K562 (cell line): ENCODE results near the gene PDHA2.

ENCODE experiments used
- BRCA1 ChIP-seq, 2 experiments: fragments of 450-650 bp in 1 of 2; sonication (generic) in 1 of 2; formaldehyde crosslinking in 1 of 2; IDR thresholded peaks; 2 replicates each; pipeline versions ENCODE4 v1.5.0 to v1.6.1; 2017 to 2020; ENCODE audit warnings: mild to moderate bottlenecking in 1 of 2, missing genetic modification reagents in 1 of 2
- E2F5 ChIP-seq: sonication (generic); formaldehyde crosslinking; IDR thresholded peaks from 2 replicates; pipeline ENCODE4 v1.8.0; 2022; ENCODE audit warnings: mild to moderate bottlenecking, missing genetic modification reagents
- FOXP1 ChIP-seq: sonication (generic); formaldehyde crosslinking; IDR thresholded peaks from 2 replicates; pipeline ENCODE4 v1.8.0; 2022; ENCODE audit warnings: mild to moderate bottlenecking, missing genetic modification reagents
- ZFP91 ChIP-seq: sonication (generic); formaldehyde crosslinking; IDR thresholded peaks from 2 replicates; pipeline ENCODE4 v1.8.0; 2022; ENCODE audit warnings: mild to moderate bottlenecking, missing genetic modification reagents
- TF ChIP-seq, protein P1 (sequence below): sonication (generic); formaldehyde crosslinking; IDR thresholded peaks from 2 replicates; pipeline ENCODE4 v1.8.1; 2023; ENCODE audit warnings: missing genetic modification reagents, mild to moderate bottlenecking, borderline replicate concordance
- TF ChIP-seq, protein P2 (sequence below): fragments of 450-650 bp; IDR thresholded peaks from 2 replicates; pipeline ENCODE4 v1.7.1; 2018; ENCODE audit warnings: mild to moderate bottlenecking, low read depth; ENCODE audit not compliant: partially characterized antibody

GRCh38 chr4:95830651-95831050 lies 9.2 kb upstream of the PDHA2 start:
- TF ChIP-seq, protein P1, sequence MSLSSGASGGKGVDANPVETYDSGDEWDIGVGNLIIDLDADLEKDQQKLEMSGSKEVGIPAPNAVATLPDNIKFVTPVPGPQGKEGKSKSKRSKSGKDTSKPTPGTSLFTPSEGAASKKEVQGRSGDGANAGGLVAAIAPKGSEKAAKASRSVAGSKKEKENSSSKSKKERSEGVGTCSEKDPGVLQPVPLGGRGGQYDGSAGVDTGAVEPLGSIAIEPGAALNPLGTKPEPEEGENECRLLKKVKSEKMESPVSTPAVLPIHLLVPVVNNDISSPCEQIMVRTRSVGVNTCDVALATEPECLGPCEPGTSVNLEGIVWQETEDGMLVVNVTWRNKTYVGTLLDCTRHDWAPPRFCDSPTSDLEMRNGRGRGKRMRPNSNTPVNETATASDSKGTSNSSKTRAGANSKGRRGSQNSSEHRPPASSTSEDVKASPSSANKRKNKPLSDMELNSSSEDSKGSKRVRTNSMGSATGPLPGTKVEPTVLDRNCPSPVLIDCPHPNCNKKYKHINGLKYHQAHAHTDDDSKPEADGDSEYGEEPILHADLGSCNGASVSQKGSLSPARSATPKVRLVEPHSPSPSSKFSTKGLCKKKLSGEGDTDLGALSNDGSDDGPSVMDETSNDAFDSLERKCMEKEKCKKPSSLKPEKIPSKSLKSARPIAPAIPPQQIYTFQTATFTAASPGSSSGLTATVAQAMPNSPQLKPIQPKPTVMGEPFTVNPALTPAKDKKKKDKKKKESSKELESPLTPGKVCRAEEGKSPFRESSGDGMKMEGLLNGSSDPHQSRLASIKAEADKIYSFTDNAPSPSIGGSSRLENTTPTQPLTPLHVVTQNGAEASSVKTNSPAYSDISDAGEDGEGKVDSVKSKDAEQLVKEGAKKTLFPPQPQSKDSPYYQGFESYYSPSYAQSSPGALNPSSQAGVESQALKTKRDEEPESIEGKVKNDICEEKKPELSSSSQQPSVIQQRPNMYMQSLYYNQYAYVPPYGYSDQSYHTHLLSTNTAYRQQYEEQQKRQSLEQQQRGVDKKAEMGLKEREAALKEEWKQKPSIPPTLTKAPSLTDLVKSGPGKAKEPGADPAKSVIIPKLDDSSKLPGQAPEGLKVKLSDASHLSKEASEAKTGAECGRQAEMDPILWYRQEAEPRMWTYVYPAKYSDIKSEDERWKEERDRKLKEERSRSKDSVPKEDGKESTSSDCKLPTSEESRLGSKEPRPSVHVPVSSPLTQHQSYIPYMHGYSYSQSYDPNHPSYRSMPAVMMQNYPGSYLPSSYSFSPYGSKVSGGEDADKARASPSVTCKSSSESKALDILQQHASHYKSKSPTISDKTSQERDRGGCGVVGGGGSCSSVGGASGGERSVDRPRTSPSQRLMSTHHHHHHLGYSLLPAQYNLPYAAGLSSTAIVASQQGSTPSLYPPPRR (CRISPR knock-in tag): no peak
- TF ChIP-seq E2F5 (CRISPR knock-in tag) (no peak), FOXP1 (no peak), BRCA1 (IDR thresholded peaks at IDR 0.05) (no peak), BRCA1 (CRISPR knock-in tag; IDR thresholded peaks at IDR 0.05) (no peak), ZFP91 (no peak)
- TF ChIP-seq, protein P2, sequence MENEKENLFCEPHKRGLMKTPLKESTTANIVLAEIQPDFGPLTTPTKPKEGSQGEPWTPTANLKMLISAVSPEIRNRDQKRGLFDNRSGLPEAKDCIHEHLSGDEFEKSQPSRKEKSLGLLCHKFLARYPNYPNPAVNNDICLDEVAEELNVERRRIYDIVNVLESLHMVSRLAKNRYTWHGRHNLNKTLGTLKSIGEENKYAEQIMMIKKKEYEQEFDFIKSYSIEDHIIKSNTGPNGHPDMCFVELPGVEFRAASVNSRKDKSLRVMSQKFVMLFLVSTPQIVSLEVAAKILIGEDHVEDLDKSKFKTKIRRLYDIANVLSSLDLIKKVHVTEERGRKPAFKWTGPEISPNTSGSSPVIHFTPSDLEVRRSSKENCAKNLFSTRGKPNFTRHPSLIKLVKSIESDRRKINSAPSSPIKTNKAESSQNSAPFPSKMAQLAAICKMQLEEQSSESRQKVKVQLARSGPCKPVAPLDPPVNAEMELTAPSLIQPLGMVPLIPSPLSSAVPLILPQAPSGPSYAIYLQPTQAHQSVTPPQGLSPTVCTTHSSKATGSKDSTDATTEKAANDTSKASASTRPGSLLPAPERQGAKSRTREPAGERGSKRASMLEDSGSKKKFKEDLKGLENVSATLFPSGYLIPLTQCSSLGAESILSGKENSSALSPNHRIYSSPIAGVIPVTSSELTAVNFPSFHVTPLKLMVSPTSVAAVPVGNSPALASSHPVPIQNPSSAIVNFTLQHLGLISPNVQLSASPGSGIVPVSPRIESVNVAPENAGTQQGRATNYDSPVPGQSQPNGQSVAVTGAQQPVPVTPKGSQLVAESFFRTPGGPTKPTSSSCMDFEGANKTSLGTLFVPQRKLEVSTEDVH: no peak
